GM10248 (cell line): ENCODE data around the gene AIPL1.

Source experiments
- CTCF ChIA-PET: fragments of 300-600 bp; sonication (Branson Sonifier 250); formaldehyde crosslinking; extraction: SDS; loops from one replicate; lab custom pipeline; 2021; ENCODE audit warnings: antibody characterized with exemption; lab: Yijun Ruan, JAX
- POLR2A ChIA-PET: fragments of 350-650 bp; sonication (Branson Sonifier 250); formaldehyde crosslinking; extraction: SDS; loops from one replicate; lab custom pipeline; 2020; ENCODE audit warnings: antibody characterized with exemption; lab: Yijun Ruan, JAX
- DNase-seq: peaks from one replicate; pipeline ENCODE4 v3.0.0; 2012; ENCODE audit errors: extremely low spot score
- CTCF ChIP-seq: IDR thresholded peaks from 2 replicates; pipeline ENCODE4 v1.5.1; 2012; ENCODE audit warnings: mild to moderate bottlenecking, low read depth; ENCODE audit errors: extremely low read depth, missing control alignments, control extremely low read depth

AIPL1 gene

GRCh38 chr17:6457688-6458459 is 23.0 kb upstream of the AIPL1 start:
- TF ChIP-seq CTCF, result no peak
- CTCF ChIA-PET, result no interaction called here
- POLR2A ChIA-PET, result no interaction called here
- DNase-seq, result no peak

- no peak for DNase-seq
- ChIA-PET POLR2A (no interaction called here), CTCF (no interaction called here)
- no peak for TF ChIP-seq CTCF
Measured at GRCh38 chr17:6456914-6457687, 22.2 kb upstream of the AIPL1 start.

DNA sequence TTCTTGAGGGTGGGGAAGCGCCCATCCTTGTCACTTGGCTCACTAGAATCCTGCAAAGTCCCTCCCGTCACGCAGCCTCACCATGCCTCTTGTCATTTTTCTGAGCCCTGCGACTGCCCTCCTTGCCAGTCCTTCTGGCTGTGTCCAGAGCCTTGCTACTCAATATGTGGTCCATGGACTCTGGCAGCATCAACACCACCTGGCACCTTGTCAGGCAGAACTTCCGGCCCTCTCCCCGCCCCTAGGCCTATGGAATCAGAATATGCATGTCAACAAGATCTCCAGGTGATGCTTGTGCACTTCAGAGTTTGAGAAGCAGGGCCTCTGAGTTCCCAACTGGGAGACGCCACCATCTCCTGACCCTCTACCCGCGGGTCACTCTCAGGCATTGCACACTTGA is 21.4 kb upstream of the AIPL1 start:
- ChIA-PET POLR2A (no interaction called here), CTCF (interaction anchor here (1.0 kb wide), 1 partner anchor 17 kb away, joined by 4 read pairs; no protein-coding TSS in a partner anchor)
- no peak for TF ChIP-seq CTCF
- DNase-seq, result no peak

DNA sequence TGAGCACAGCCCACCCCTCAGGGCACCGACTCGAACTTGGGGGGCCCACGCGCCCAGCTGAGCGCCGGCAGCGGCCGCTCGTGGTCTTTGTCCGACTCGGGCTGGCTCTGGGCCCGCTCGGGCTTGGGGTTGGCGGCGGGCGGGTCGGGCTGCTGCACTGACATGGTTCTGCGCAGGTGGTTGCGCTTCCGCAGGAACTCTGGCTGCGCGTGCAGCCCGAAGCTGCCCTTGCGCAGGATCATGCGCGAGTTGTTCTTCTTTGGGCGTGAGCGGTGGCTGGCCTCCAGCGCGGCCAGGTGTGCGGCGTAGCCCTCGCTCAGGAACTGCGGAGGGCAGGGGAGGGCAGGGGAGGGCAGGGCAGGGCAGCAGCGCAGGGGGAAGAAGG is 20.4 kb upstream of the AIPL1 start:
- TF ChIP-seq CTCF, result no peak
- CTCF ChIA-PET, result interaction anchor here (1.0 to 4.0 kb wide), 2 partner anchors 18 to 20 kb away, joined by 4 to 18 read pairs; partner anchors contain the start of gene AIPL1
- DNase-seq, result no peak
- POLR2A ChIA-PET, result no interaction called here

DNA sequence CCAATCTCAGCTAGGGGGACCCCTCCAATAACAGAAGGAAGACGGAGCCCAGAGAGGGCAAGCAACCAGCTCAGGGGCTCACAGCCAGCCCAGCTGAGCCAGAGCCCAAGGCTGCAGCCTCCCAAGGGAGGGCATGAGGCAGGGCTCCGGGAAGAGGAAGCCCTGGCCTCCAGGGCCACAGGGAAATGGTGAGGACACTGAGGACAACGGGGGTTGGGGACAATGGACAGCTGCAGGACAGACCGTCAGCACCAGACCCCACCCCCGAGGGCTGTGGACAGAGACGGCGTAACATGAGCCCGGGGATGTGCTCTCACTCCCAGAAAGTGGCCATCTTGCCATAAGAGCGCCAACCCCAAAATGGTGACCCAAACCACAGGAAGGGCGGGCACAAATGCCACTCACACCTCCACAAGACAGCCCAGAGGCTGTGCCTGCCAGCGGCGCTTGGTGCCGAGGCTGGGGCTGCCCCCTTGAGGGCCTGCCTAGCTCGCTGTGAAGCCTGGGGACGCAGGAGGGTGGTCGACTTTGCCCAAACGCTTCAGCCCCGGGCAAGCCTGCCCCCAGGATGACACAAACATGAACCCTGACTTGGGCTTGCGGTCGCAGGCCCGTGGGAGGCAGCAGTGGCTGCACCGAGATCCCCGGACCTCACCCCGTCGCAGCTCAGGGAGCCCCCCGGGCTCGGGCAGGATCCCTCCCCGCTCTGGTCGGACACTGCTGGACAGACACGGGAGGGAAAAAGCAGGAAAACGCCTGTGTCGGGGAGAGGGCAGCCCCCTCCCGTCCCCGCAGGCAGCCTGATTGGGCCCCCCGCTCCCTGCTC is 19.8 kb upstream of the AIPL1 start:
- ChIA-PET POLR2A (no interaction called here), CTCF (interaction anchor here (3.0 to 4.0 kb wide), 2 partner anchors 19 kb away, joined by 9 to 18 read pairs; partner anchors contain the start of gene AIPL1)
- DNase-seq, result no peak
- TF ChIP-seq CTCF, result no peak

DNA sequence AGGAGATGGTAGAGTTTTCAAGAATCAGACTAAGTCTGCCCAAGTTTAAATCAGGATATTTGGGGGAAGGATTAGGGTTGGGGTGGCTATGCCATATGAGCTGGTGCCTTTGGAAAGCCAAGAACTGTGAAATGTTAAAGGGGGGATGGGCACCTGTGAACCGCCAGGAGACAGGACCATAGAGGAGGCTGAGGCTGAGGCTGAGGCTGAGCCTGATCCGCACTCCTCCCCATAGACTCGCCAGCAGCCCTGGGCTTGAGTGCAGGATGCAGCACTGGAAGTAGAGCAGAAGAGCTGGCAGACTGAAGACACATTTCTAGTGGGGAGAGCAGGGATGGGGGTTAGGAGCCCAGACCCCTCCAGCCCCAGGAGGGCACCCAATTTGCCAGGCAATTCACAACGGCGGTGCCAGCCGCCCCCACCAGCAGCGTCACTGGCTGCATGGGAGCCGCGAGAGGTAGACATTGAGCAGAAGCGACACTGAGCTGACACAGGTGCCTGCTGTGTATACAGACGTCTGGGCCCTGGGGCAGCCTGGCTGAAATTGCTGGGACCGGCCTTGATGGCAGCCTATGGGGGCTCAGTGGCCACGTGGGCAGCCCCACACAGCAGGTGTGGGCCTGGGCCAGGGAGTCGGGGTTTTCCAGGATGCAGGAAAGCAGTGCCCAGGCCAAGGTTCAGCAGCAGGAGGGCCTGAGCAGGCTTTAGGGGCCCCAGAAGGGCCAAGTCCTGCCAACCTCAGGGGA is 18.5 kb upstream of the AIPL1 start:
- CTCF ChIA-PET, result interaction anchor here (1.3 to 4.0 kb wide), 3 partner anchors 18 to 20 kb away, joined by 5 to 18 read pairs (median 9); partner anchors contain the start of gene AIPL1
- no peak for DNase-seq
- POLR2A ChIA-PET, result no interaction called here
- TF ChIP-seq CTCF, result no peak
